ENCODE data around the gene MED15.
A peak's percentile ranks its signal among the peaks of the same experiment; 100 is the strongest.

MED15 gene

DNA sequence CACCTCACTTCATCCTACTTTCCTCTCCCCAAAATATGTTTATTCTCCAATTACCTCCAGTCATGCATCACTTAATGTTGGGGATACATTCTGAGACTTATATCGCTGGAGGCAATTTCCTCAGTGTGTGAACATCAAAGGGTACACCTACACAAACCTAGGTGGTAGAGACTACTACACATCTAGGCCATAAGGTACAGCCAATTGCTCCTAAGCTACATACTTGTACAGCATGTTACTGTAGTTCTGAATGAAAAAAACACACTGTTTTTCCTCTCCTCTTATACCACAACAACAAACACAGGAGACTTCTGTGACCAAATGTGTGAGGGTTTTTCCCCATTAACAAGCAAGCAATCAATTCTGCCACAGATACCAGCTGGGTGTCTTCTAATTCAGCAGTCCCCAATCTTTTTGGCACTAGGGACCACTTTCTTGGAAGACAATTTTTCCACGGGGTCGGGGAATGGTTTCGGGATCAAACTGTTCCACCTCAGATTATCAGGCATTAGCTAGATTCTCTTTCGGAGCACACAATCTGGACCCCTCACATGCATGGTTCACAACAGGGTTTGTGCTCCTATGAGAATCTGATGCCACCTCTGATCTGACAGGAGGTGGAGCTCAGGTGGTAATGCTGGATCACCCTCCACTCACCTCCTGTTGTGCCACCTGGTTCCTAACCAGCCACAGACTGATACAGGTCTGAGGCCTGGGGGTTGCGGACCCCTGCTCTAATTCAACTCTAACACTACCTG lies 17.0 kb upstream of the MED15 start:
- in situ Hi-C loops (cut with HindIII; ENCODE audit: low pct_ligation_motif_present, low sequenced_read_pairs): no loop called here
- TF ChIP-seq, protein P1, sequence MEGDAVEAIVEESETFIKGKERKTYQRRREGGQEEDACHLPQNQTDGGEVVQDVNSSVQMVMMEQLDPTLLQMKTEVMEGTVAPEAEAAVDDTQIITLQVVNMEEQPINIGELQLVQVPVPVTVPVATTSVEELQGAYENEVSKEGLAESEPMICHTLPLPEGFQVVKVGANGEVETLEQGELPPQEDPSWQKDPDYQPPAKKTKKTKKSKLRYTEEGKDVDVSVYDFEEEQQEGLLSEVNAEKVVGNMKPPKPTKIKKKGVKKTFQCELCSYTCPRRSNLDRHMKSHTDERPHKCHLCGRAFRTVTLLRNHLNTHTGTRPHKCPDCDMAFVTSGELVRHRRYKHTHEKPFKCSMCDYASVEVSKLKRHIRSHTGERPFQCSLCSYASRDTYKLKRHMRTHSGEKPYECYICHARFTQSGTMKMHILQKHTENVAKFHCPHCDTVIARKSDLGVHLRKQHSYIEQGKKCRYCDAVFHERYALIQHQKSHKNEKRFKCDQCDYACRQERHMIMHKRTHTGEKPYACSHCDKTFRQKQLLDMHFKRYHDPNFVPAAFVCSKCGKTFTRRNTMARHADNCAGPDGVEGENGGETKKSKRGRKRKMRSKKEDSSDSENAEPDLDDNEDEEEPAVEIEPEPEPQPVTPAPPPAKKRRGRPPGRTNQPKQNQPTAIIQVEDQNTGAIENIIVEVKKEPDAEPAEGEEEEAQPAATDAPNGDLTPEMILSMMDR (IDR thresholded peaks at IDR 0.05; ENCODE audit: low read depth, low read length, missing control alignments): no peak
- Histone ChIP-seq H3K36me3 (replicated peaks) (no peaks in the 10 kb centered on the region), H3K27me3 (replicated peaks) (no peaks in the 10 kb centered on the region), H3K4me3 (ENCODE audit: low read depth, low read length) (no peak overlapping the region), H3K27ac (no peak overlapping the region)
- DNase-seq: no peak

DNA sequence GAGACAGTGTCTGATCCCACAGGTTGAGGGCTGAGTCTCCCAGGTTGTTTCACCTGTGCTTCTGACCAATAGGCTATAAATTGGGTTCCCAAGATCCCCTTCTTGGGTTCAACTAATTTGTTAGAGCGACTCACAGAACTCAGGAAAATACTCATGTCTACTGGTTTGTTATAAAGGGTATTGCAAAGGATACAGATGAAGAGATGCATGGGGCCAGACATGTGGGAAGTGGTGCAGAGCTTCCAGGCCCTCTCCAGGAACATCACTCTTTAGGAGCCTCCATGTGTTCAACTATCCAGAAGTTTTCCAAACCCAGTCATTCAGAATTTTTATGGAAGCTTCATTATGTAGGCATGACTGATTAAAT lies 16.5 kb upstream of the MED15 start:
- no peaks in the 10 kb centered on the region for H3K27me3 ChIP-seq (replicated peaks)
- H3K4me3 ChIP-seq (ENCODE audit: low read depth, low read length): no peak overlapping the region
- in situ Hi-C loops (cut with HindIII; ENCODE audit: low pct_ligation_motif_present, low sequenced_read_pairs): no loop called here
- H3K27ac ChIP-seq: no peak overlapping the region
- DNase-seq: no peak
- no peaks in the 10 kb centered on the region for H3K36me3 ChIP-seq (replicated peaks)
- TF ChIP-seq, protein P1 (IDR thresholded peaks at IDR 0.05; ENCODE audit: low read depth, low read length, missing control alignments): no peak

DNA sequence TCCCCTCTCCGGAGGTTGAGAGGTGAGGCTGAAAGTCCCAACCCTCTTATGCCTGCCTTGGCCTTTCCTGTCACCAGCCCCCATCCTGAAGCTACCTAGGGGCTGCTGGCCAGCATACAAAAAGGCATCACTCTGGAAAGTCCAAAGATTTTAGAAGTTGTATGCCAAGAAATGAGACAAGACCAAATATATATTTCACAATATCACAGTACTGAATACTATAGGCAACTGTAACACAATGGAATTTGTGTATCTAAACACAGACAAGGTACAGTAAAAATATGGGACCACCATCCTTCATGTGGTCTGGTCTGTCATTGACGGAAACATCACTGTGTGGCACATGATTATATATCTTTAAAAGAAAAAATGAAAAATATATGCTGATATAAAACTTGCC lies 16.1 kb upstream of the MED15 start:
- in situ Hi-C loops (cut with HindIII; ENCODE audit: low pct_ligation_motif_present, low sequenced_read_pairs): no loop called here
- no peak overlapping the region for H3K4me3 ChIP-seq (ENCODE audit: low read depth, low read length)
- H3K27me3 ChIP-seq (replicated peaks): no peaks in the 10 kb centered on the region
- TF ChIP-seq, protein P1 (IDR thresholded peaks at IDR 0.05; ENCODE audit: low read depth, low read length, missing control alignments): no peak
- no peak for DNase-seq
- no peak overlapping the region for H3K27ac ChIP-seq
- H3K36me3 ChIP-seq (replicated peaks): no peaks in the 10 kb centered on the region

DNA sequence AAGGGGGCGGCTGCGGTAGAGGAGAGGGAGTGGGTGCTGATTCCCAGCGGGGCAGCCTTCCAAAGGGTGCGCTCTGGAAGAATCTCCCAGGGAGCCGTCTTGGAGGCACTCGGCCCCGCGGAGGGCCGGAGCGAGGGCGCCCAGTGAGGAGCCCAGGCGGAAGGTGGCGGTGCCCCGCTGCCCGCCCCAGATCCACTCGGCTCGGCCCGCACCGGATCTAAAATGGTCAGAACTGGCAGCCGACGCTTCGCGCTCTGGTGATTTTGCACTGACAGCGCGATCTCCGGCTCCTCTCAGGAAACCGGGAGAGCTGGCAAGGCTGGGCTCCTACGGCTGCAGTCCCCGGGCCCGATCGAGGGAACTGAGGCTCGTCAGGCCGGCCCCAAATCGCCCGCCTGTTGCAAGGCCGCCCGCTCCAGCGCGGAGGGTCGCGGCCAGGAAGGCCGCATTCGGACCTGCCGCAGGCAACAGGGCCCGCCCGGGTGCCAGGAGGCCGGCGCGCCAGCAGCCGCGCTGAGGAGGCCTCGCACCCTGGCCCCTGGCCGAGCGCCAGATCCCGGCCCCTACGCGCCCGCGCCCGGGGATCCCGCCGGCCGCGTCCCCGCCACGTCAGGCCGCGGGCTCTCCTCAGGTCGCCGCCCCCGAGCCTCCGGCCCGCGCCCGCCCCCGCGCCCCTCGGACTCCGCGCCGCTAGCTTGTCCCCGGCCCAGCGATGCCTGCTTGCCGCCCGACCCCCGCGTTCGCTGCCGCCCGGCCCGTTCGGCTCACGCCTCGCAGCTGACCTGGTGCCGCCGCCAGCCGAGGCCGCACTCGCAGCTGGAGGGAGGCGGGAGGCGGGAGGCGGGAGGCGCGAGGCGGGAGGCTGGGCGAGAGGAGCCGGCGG lies 12.2 kb upstream of the MED15 start, which contains the start of gene KLHL22:
KLHL22 (minus strand) TSS at position 818 of the 883 bp plus-strand sequence. CDS start 6,584 bp downstream, outside the sequence.
- H3K27me3 ChIP-seq (replicated peaks): no peaks in the 10 kb centered on the region
- peak within 1 kb of the TSS; percentile 69 for H3K4me3 ChIP-seq (ENCODE audit: low read depth, low read length)
- in situ Hi-C loops (cut with HindIII; ENCODE audit: low pct_ligation_motif_present, low sequenced_read_pairs): no loop called here
- TF ChIP-seq, protein P1 (IDR thresholded peaks at IDR 0.05; ENCODE audit: low read depth, low read length, missing control alignments): no peak
- H3K36me3 ChIP-seq (replicated peaks): no peaks in the 10 kb centered on the region
- no peak for DNase-seq
- peak within 1 kb of the TSS; percentile 70 for H3K27ac ChIP-seq

DNA sequence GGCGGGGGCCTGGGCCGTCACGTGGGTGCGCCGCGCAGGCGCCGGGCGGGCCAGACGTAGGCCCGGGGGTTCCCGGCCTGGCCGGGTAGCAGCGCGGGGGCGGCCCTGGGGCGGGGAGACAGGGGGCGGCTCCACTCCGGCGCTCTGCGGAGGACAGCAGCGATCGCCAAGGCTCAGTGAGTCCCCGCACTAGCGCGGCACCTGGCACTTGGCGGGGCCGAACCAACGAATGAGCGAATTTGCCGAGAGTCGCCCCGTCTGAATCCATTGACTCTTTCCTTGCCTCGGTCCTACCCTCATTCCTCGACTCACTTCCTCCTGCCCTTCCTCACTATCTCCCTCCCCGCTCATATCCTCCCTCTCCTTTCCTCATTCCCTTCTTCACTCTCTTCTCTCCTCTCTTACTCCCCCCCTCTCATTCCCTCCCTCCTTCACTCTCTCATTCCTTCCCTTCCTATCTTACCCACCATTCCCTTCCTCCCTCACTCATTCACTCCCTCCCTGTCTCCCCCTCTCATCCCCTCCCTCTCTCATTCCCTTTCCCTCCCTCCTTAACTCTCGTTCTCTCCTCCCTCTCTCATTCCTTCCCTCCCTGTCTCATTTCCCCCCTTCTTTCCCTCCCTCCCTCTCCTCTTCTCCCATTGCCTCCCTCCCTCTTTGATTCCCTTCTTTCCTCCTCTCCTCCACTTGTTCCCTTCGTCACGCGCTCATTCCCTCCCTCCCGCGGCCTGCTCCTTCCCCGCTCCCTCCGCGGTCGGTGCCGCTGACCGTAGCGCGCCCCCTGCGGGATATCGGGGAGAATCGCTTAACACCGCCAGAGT lies 11.3 kb upstream of the MED15 start:
- no peaks in the 10 kb centered on the region for H3K36me3 ChIP-seq (replicated peaks)
- no peaks in the 10 kb centered on the region for H3K27me3 ChIP-seq (replicated peaks)
- DNase-seq: peak; percentile 83
- in situ Hi-C loops (cut with HindIII; ENCODE audit: low pct_ligation_motif_present, low sequenced_read_pairs): no loop called here
- TF ChIP-seq, protein P1 (IDR thresholded peaks at IDR 0.05; ENCODE audit: low read depth, low read length, missing control alignments): peak; percentile 95
- peak overlapping the region; percentile 69 for H3K4me3 ChIP-seq (ENCODE audit: low read depth, low read length)
- peak overlapping the region; percentile 70 for H3K27ac ChIP-seq

Measured in brain microvascular endothelial cell (primary cell).